Dendritic cell treated with granulocyte-macrophage colony-stimulating factor and Interleukin-4, amounts not matched to agents 40 ng/mL and 50 ng/mL, for 4 days (primary cell): ENCODE measurements around the gene TKTL1.

Source experiments
- H3K27ac Mint-ChIP-seq: one replicate; pipeline ENCODE4 v1.8.0; 2022; ENCODE audit warnings: mild to moderate bottlenecking, mixed read lengths
- H3K27me3 Mint-ChIP-seq: one replicate; pipeline ENCODE4 v1.8.0; 2022; ENCODE audit warnings: mild to moderate bottlenecking, mixed read lengths
- H3K36me3 Mint-ChIP-seq: one replicate; pipeline ENCODE4 v1.8.0; 2022; ENCODE audit warnings: low read depth, mixed read lengths
- H3K4me1 Mint-ChIP-seq: one replicate; pipeline ENCODE4 v1.8.0; 2022; ENCODE audit warnings: low read depth, mixed read lengths
- H3K4me3 Mint-ChIP-seq: one replicate; pipeline ENCODE4 v1.8.0; 2022; ENCODE audit warnings: mild to moderate bottlenecking, moderate library complexity, mixed read lengths
- H3K9me3 Mint-ChIP-seq: one replicate; pipeline ENCODE4 v1.8.0; 2022; ENCODE audit warnings: mixed read lengths
- intact Hi-C: fragments of 100-400 bp; cut with micrococcal nuclease; formaldehyde crosslinking; loops from one replicate; pipeline ENCODE4 v1.15.0; 2022

Gene TKTL1

GRCh38 chrX:154368630-154369448 lies 73.2 kb downstream of the TKTL1 start:
- H3K27ac Mint-ChIP-seq, result peak overlapping the region; percentile 85
- intact Hi-C loops, result no loop called here
- peaks cover 62% of the 10 kb centered on the region for H3K36me3 Mint-ChIP-seq

GRCh38 chrX:154369449-154370299 lies 74.1 kb downstream of the TKTL1 start:
- Mint-ChIP-seq H3K9me3 (no peaks in the 10 kb centered on the region), H3K27ac (peak overlapping the region; percentile 85), H3K36me3 (peaks cover 53% of the 10 kb centered on the region), H3K4me1 (peaks cover 44% of the 10 kb centered on the region), H3K4me3 (peak overlapping the region; percentile 88), H3K27me3 (no peaks in the 10 kb centered on the region)
- intact Hi-C loops, result no loop called here

More at GRCh38 chrX:154368630-154369448, 73.2 kb downstream of the TKTL1 start:
- Mint-ChIP-seq H3K27me3 (no peaks in the 10 kb centered on the region), H3K9me3 (no peaks in the 10 kb centered on the region), H3K4me3 (peak overlapping the region; percentile 88), H3K4me1 (peaks cover 42% of the 10 kb centered on the region)

- Mint-ChIP-seq H3K36me3 (peaks cover 46% of the 10 kb centered on the region), H3K4me1 (peaks cover 36% of the 10 kb centered on the region), H3K4me3 (peak overlapping the region; percentile 88), H3K27ac (peak overlapping the region; percentile 85), H3K27me3 (no peaks in the 10 kb centered on the region), H3K9me3 (no peaks in the 10 kb centered on the region)
- intact Hi-C loops, result no loop called here
These were observed 74.9 kb downstream of the TKTL1 start for GRCh38 chrX:154370300-154371016.

GRCh38 chrX:154371017-154371788 lies 75.6 kb downstream of the TKTL1 start:
- peaks cover 32% of the 10 kb centered on the region for H3K4me1 Mint-ChIP-seq
- intact Hi-C loops, result no loop called here
- peaks cover 38% of the 10 kb centered on the region for H3K36me3 Mint-ChIP-seq
- H3K4me3 Mint-ChIP-seq, result peak overlapping the region; percentile 88
- H3K9me3 Mint-ChIP-seq, result no peaks in the 10 kb centered on the region
- no peaks in the 10 kb centered on the region for H3K27me3 Mint-ChIP-seq
- H3K27ac Mint-ChIP-seq, result peak overlapping the region; percentile 79

- Mint-ChIP-seq H3K9me3 (no peaks in the 10 kb centered on the region), H3K4me3 (peak overlapping the region; percentile 77), H3K27me3 (no peaks in the 10 kb centered on the region), H3K27ac (peak overlapping the region; percentile 79), H3K36me3 (peaks cover 32% of the 10 kb centered on the region), H3K4me1 (peaks cover 38% of the 10 kb centered on the region)
- intact Hi-C loops, result no loop called here
These were observed 76.2 kb downstream of the TKTL1 start for GRCh38 chrX:154371789-154372300.

GRCh38 chrX:154372612-154373022 lies 77.0 kb downstream of the TKTL1 start:
- Mint-ChIP-seq H3K4me1 (peaks cover 44% of the 10 kb centered on the region), H3K36me3 (peaks cover 24% of the 10 kb centered on the region), H3K4me3 (peak overlapping the region; percentile 77), H3K27me3 (no peaks in the 10 kb centered on the region), H3K9me3 (no peaks in the 10 kb centered on the region), H3K27ac (peak overlapping the region; percentile 79)
- intact Hi-C loops, result no loop called here

GRCh38 chrX:154373340-154374306 lies 78.0 kb downstream of the TKTL1 start:
- no peaks in the 10 kb centered on the region for H3K27me3 Mint-ChIP-seq
- peaks cover 14% of the 10 kb centered on the region for H3K36me3 Mint-ChIP-seq
- no peaks in the 10 kb centered on the region for H3K9me3 Mint-ChIP-seq
- intact Hi-C loops, result no loop called here
- no peak overlapping the region for H3K27ac Mint-ChIP-seq
- H3K4me1 Mint-ChIP-seq, result peaks cover 40% of the 10 kb centered on the region
- H3K4me3 Mint-ChIP-seq, result peak overlapping the region; percentile 63

- Mint-ChIP-seq H3K36me3 (peaks cover 18% of the 10 kb centered on the region), H3K27ac (no peak within 1 kb of the TSS), H3K9me3 (no peaks in the 10 kb centered on the region), H3K27me3 (no peaks in the 10 kb centered on the region), H3K4me3 (peak within 1 kb of the TSS; percentile 63), H3K4me1 (peaks cover 40% of the 10 kb centered on the region)
- intact Hi-C loops, result no loop called here
These were observed 78.9 kb downstream of the TKTL1 start, which contains the start of gene FLNA for GRCh38 chrX:154374313-154375155. Gene FLNA (minus strand): TSS chrX:154374634. CDS start chrX:154371245, 3,389 bp downstream.

- peaks cover 18% of the 10 kb centered on the region for H3K36me3 Mint-ChIP-seq
- H3K4me3 Mint-ChIP-seq, result no peak overlapping the region
- intact Hi-C loops, result no loop called here
- no peak overlapping the region for H3K27ac Mint-ChIP-seq
- H3K9me3 Mint-ChIP-seq, result no peaks in the 10 kb centered on the region
- no peaks in the 10 kb centered on the region for H3K27me3 Mint-ChIP-seq
- peaks cover 44% of the 10 kb centered on the region for H3K4me1 Mint-ChIP-seq
These were observed 79.5 kb downstream of the TKTL1 start for GRCh38 chrX:154375156-154375504.

GRCh38 chrX:154376774-154377173 lies 81.2 kb downstream of the TKTL1 start:
- H3K9me3 Mint-ChIP-seq, result no peaks in the 10 kb centered on the region
- peaks cover 54% of the 10 kb centered on the region for H3K4me1 Mint-ChIP-seq
- H3K36me3 Mint-ChIP-seq, result peaks cover 22% of the 10 kb centered on the region
- intact Hi-C loops, result no loop called here
- peak overlapping the region; percentile 65 for H3K27ac Mint-ChIP-seq
- no peak overlapping the region for H3K4me3 Mint-ChIP-seq
- no peaks in the 10 kb centered on the region for H3K27me3 Mint-ChIP-seq

GRCh38 chrX:154378059-154378798 lies 82.6 kb downstream of the TKTL1 start:
- H3K27ac Mint-ChIP-seq, result peak overlapping the region; percentile 93
- H3K4me3 Mint-ChIP-seq, result peak overlapping the region; percentile 83
- peaks cover 44% of the 10 kb centered on the region for H3K4me1 Mint-ChIP-seq
- H3K36me3 Mint-ChIP-seq, result peaks cover 22% of the 10 kb centered on the region
- intact Hi-C loops, result no loop called here
- H3K9me3 Mint-ChIP-seq, result no peaks in the 10 kb centered on the region
- no peaks in the 10 kb centered on the region for H3K27me3 Mint-ChIP-seq
